Tibial nerve (tissue), 4 donors: ENCODE data around the gene OBP2B. TPM values are rescaled to one million over a fixed set of nuclear protein-coding genes. Genes with fewer than 3 reads are reported as not detected.
"Not testable (repeated sequence)": the region's sequence is repeated elsewhere in the genome, so short reads cannot be mapped to it uniquely, and the experiment has no call there.

Source experiments
- DNase-seq, 2 donors: peaks; one replicate each; pipeline ENCODE4 v3.0.0-alpha.2; 2019; ENCODE audit warnings: low spot score in 2 of 2
- H3K27ac ChIP-seq, 4 donors: fragments of 200-600 bp; sonication (generic) in 3 of 4; one replicate each; pipeline ENCODE4 v1.5.1; 2017 to 2019; ENCODE audit warnings: mild to moderate bottlenecking in 1 of 4
- H3K27me3 ChIP-seq, 2 donors: fragments of 200-600 bp; sonication (generic) in 1 of 2; one replicate each; pipeline versions ENCODE4 v1.5.1 to v1.6.0; 2017 to 2019
- H3K36me3 ChIP-seq, 3 donors: fragments of 200-600 bp; sonication (generic); one replicate each; pipeline ENCODE4 v1.5.1; 2018 to 2019
- H3K4me1 ChIP-seq, 4 donors: fragments of 200-600 bp; sonication (generic) in 3 of 4; one replicate each; pipeline ENCODE4 v1.5.1; 2017 to 2019
- H3K4me3 ChIP-seq, 4 donors: fragments of 200-600 bp; sonication (generic) in 3 of 4; one replicate each; pipeline ENCODE4 v1.5.1; 2017 to 2019; ENCODE audit warnings: mild to moderate bottlenecking in 1 of 4, moderate library complexity in 1 of 4
- H3K9me3 ChIP-seq, 4 donors: fragments of 200-600 bp; sonication (generic) in 3 of 4; one replicate each; pipeline ENCODE4 v1.5.1; 2017 to 2019
- EP300 ChIP-seq, 2 donors: sonication (generic); formaldehyde crosslinking; IDR thresholded peaks; one replicate each; pipeline ENCODE4 v1.6.1; 2017; ENCODE audit warnings: antibody characterized with exemption in 2 of 2, mild to moderate bottlenecking in 1 of 2
- POLR2A ChIP-seq, 2 donors: fragments of 450-650 bp; IDR thresholded peaks; one replicate each; pipeline ENCODE4 v1.6.1; 2017; ENCODE audit warnings: antibody characterized with exemption in 2 of 2, mild to moderate bottlenecking in 2 of 2, moderate library complexity in 2 of 2
- WGBS, 2 donors: methylation state at CpG; one replicate each; pipeline ENCODE4 v1.1.5; 2018; 5-methylcytosine and 5-hydroxymethylcytosine counted together
- total RNA-seq, 4 donors: library from RNA; depleted of rRNA; stranded (reverse); fragments of >200 nt; gene quantifications; one replicate each; pipeline ENCODE4 v1.1.0, GENCODE V29; 2016
- TF ChIP-seq, protein P1 (sequence below), 5 experiments: fragments of 200-600 bp in 3 of 5; fragments of 450-650 bp in 2 of 5; sonication (generic) in 3 of 5; IDR thresholded peaks; one replicate each; pipeline ENCODE4 v1.5.1; 2016 to 2019; ENCODE audit warnings: antibody characterized with exemption in 5 of 5, mild to moderate bottlenecking in 3 of 5, moderate library complexity in 2 of 5

Gene OBP2B
- total RNA-seq, 4 donors from 2014 or later: not detected

GRCh38 chr9:133224762-133225161, 15.7 kb upstream of the OBP2B start:
- no peaks in the 10 kb centered on the region for H3K4me1 ChIP-seq
- TF ChIP-seq EP300 (IDR thresholded peaks at IDR 0.05) (no peak), POLR2A (IDR thresholded peaks at IDR 0.05) (no peak)
- TF ChIP-seq, protein P1, sequence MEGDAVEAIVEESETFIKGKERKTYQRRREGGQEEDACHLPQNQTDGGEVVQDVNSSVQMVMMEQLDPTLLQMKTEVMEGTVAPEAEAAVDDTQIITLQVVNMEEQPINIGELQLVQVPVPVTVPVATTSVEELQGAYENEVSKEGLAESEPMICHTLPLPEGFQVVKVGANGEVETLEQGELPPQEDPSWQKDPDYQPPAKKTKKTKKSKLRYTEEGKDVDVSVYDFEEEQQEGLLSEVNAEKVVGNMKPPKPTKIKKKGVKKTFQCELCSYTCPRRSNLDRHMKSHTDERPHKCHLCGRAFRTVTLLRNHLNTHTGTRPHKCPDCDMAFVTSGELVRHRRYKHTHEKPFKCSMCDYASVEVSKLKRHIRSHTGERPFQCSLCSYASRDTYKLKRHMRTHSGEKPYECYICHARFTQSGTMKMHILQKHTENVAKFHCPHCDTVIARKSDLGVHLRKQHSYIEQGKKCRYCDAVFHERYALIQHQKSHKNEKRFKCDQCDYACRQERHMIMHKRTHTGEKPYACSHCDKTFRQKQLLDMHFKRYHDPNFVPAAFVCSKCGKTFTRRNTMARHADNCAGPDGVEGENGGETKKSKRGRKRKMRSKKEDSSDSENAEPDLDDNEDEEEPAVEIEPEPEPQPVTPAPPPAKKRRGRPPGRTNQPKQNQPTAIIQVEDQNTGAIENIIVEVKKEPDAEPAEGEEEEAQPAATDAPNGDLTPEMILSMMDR (IDR thresholded peaks at IDR 0.05): no peak
- 78 to 79% methylated on average over 12 of the region's 12 CpGs for WGBS, 2 donors
- peaks cover 0 to 20% of the 10 kb centered on the region in 2 donors for H3K27me3 ChIP-seq
- no peak overlapping the region for H3K4me3 ChIP-seq
- H3K27ac ChIP-seq: no peak overlapping the region
- no peaks in the 10 kb centered on the region for H3K36me3 ChIP-seq
- no peaks in the 10 kb centered on the region for H3K9me3 ChIP-seq
- no peak for DNase-seq

GRCh38 chr9:133223159-133223756, 14.2 kb upstream of the OBP2B start:
- not testable (repeated sequence) for H3K9me3 ChIP-seq, H3K4me1 ChIP-seq, H3K4me3 ChIP-seq, H3K27ac ChIP-seq, H3K36me3 ChIP-seq
- WGBS, 2 donors: 21 to 29% methylated on average over 11 to 12 of the region's 13 CpGs
- DNase-seq: peak in 1 of 2 donors; percentile 8
- peaks cover 0 to 20% of the 10 kb centered on the region in 2 donors for H3K27me3 ChIP-seq

GRCh38 chr9:133221994-133222393, 12.9 kb upstream of the OBP2B start:
- not testable (repeated sequence) for H3K9me3 ChIP-seq, H3K4me3 ChIP-seq, H3K27ac ChIP-seq, DNase-seq, H3K4me1 ChIP-seq, H3K36me3 ChIP-seq
- H3K27me3 ChIP-seq: peaks cover 0 to 20% of the 10 kb centered on the region in 2 donors
- 74 to 82% methylated on average over 10 to 12 of the region's 12 CpGs for WGBS, 2 donors

- H3K9me3 ChIP-seq: no peaks in the 10 kb centered on the region
- no peak overlapping the region for H3K27ac ChIP-seq
- TF ChIP-seq POLR2A (IDR thresholded peaks at IDR 0.05) (no peak), EP300 (IDR thresholded peaks at IDR 0.05) (no peak)
- TF ChIP-seq, protein P1 (IDR thresholded peaks at IDR 0.05): no peak
- DNase-seq: no peak
- H3K27me3 ChIP-seq: peaks cover 0 to 20% of the 10 kb centered on the region in 2 donors
- WGBS, 2 donors: 77% methylated on average over 12 of the region's 12 CpGs
- H3K4me3 ChIP-seq: no peak overlapping the region
- H3K36me3 ChIP-seq: no peaks in the 10 kb centered on the region
- H3K4me1 ChIP-seq: no peaks in the 10 kb centered on the region
These were observed 12.2 kb upstream of the OBP2B start for GRCh38 chr9:133221177-133221809.

DNA sequence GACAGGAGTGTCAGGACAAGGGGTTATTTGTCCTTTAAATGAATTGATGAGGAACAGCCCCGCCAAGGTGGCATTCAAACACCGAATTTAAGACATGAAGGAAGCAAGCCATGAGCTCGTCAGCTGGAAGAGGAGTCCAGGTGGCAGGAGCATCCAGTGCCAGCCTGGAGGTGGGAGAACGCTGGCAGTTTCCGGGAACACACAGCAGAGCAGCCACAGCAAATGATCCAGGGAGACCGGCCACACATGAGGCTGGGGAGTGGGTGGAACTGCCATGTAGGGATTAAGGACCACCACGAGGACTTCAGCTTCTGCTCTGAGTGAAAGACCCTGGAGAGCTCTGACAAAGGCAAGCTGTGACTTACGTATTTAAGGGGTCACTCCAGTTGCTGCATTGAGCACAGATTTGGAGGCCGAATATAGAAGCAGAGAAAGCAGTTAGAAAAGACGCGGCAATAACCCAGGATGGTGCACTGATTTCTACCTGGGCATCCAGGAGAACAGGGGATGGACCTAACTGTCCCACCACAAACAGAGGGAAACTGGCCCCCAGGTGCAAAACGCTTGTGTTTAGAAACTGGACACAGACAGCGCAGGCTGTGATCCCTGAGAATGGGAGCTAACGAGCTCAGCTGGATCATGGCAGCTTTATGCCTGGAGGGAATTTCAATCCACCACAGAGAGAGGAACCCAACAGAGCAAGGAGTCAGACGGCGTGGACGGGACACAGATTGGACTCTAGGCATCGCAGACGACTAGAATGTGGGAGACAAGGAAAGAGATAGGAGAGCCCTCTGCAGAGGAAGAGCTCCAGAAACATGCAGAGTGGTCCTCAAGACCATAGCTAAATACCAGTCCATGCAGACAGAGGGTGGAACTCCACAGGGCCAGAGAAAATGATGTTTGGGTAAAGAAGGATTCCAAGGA, 9.3 kb upstream of the OBP2B start:
- DNase-seq, H3K27ac ChIP-seq, H3K4me3 ChIP-seq, H3K36me3 ChIP-seq, H3K4me1 ChIP-seq, H3K9me3 ChIP-seq: not testable (repeated sequence)
- WGBS, 2 donors: 71 to 82% methylated on average over 18 to 19 of the region's 19 CpGs
- peaks cover 0 to 14% of the 10 kb centered on the region in 2 donors for H3K27me3 ChIP-seq

DNA sequence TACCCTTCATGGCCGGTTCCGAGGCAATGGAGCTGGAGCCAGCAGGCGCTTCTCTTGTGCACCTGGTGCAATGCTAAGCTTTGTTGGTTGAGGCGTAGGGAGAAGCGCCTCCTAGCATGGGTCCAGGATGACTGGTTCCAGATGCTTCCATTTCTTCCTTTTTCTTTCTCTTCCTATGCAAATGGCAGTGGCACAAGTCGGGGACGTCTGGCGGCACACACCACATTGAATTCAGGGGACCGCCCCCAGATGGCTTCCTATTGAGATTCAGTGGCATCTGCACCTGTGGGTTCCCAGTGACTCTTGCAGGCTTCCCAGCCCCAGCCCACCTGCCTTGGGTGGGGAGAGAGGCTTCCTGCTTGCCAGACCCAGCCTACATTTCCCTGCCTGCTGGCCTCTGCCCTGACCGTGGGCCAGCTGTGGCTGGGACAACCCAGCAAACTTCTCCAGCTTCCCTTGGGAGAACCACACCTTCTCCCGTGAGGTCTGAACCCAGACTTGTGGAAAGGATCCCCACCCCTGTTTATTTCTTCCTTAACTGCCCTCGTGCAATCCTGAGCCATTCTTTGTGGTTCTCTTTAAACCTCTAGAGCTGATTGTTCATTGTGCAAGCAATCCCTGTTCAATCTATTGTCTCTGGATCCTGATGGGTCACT, 8.4 kb upstream of the OBP2B start:
- DNase-seq, H3K9me3 ChIP-seq, H3K4me3 ChIP-seq, H3K4me1 ChIP-seq, H3K27me3 ChIP-seq, H3K36me3 ChIP-seq, H3K27ac ChIP-seq: not testable (repeated sequence)
- WGBS, 2 donors: 62 to 67% methylated on average over 12 of the region's 12 CpGs

- not testable (repeated sequence) for H3K9me3 ChIP-seq, H3K4me3 ChIP-seq, DNase-seq, H3K4me1 ChIP-seq, H3K27me3 ChIP-seq, H3K36me3 ChIP-seq, H3K27ac ChIP-seq
- 50 to 53% methylated on average over 4 of the region's 4 CpGs for WGBS, 2 donors
These were observed 5.2 kb upstream of the OBP2B start for GRCh38 chr9:133214276-133214675.
